HG02571 (cell line): ENCODE measurements around the gene EDC4.

Experiments
- ATAC-seq: cut with Tn5 transposase; IDR thresholded peaks from one replicate; pipeline ENCODE4 v1.9.1; 2021; ENCODE audit warnings: mild to moderate bottlenecking, moderate library complexity; ENCODE audit not compliant: unreplicated experiment

EDC4 gene

DNA sequence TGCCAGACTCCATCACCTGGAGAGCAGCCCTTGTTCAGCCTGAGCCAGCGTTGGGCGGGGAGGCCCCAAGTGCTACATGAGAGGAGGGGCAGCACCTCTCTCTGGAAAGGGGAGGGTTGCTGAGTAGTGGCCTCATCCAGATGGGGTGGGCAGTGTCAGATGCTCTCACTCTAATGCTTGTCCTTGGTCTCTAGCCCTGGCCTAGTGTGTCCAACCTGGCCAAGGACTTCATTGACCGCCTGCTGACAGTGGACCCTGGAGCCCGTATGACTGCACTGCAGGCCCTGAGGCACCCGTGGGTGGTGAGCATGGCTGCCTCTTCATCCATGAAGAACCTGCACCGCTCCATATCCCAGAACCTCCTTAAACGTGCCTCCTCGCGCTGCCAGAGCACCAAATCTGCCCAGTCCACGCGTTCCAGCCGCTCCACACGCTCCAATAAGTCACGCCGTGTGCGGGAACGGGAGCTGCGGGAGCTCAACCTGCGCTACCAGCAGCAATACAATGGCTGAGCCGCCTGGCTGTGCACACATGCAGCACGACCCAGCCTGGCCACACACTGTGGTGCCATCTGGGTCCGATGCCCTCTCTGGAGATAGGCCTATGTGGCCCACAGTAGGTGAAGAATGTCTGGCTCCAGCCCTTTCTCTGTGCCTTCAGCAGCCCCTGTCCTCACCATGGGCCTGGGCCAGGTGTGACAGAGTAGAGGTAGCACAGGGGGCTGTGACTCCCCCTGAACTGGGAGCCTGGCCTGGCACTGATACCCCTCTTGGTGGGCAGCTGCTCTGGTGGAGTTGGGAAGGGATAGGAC lies 54.5 kb downstream of the EDC4 start:
- ATAC-seq, result no peak

DNA sequence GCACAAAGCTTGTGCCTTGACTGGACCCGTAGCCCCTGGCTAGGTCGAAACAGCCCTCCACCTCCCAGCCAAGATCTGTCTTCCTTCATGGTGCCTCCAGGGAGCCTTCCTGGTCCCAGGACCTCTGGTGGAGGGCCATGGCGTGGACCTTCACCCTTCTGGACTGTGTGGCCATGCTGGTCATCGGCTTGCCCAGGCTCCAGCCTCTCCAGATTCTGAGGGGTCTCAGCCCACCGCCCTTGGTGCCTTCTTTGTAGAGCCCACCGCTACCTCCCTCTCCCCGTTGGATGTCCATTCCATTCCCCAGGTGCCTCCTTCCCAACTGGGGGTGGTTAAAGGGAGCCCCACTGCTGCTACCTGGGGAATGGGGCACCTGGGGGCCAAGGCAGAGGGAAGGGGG lies 55.3 kb downstream of the EDC4 start:
- no peak for ATAC-seq

DNA sequence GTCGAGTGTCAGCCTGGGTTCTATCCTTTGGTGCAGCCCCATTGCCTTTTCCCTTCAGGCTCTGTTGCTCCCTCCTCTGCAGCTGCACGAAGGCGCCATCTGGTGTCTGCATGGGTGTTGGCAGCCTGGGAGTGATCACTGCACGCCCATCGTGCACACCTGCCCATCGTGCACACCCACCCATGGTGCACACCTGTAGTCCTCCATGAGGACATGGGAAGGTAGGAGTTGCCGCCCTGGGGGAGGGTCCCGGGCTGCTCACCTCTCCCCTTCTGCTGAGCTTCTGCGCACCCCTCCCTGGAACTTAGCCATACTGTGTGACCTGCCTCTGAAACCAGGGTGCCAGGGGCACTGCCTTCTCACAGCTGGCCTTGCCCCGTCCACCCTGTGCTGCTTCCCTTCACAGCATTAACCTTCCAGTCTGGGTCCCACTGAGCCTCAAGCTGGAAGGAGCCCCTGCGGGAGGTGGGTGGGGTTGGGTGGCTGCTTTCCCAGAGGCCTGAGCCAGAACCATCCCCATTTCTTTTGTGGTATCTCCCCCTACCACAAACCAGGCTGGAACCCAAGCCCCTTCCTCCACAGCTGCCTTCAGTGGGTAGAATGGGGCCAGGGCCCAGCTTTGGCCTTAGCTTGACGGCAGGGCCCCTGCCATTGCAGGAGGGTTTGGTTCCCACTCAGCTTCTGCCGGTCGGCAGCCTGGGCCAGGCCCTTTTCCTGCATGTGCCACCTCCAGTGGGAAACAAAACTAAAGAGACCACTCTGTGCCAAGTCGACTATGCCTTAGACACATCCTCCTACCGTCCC lies 55.9 kb downstream of the EDC4 start:
- ATAC-seq, result no peak

DNA sequence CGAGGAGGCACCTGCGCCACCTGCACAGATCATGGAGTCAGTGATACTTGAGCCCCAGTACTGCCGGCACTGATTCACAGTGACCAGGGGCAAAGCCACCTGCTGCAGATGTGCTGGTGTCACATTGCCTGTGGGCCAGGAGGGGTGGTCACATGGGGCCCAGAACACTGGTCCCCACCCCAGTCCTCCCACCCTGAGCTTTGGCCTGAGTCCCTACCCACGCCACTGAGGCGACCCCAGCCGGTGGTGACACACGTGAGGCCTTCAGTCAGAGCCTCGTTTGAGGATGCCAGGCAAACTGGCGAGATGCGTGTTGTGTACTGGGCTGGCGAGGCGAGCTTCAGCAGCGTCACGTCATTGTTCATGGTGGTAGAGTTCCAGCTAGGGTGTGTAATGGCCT lies 57.3 kb downstream of the EDC4 start:
- ATAC-seq, result no peak

DNA sequence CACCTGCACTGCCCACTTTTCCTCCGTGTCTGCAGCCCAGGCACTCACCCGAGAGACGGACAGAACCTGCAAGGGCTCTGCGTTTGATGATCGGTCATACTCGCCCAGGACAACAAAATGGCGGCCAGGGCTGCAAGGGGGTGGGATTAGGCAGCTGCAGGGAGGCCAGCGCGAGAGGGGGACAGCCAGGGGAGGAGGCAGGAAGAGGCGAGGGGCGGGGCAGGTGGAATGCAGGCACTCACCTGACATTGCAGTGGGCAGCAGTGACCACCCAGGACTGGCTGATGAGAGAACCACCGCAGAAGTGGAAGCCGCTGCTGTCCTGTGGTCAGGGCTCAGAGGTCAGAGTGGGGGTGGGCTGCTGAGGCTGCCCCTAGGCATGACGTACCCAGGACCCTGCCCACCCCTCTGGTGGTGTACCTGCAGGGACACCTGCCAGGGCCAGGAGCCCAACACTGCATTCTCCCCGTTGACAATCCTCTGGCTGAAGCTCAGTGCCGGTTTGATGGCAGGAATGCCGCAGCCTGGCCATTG lies 57.9 kb downstream of the EDC4 start:
- ATAC-seq, result no peak
